GM19025 (cell line): ENCODE results near the gene SDR9C7.
"Not testable (repeated sequence)": the region's sequence is repeated elsewhere in the genome, so short reads cannot be mapped to it uniquely, and the experiment has no call there.

ENCODE experiments used
- ATAC-seq: cut with Tn5 transposase; IDR thresholded peaks from one replicate; pipeline ENCODE4 v1.9.1; 2021; ENCODE audit warnings: mild to moderate bottlenecking, low read depth, moderate library complexity; ENCODE audit not compliant: unreplicated experiment

Gene SDR9C7

GRCh38 chr12:56933826-56934625 is at the start of gene SDR9C7:
SDR9C7 (minus strand) TSS chr12:56934408; CDS start chr12:56934261, 147 bp downstream.
- no peak for ATAC-seq

GRCh38 chr12:56983386-56983785 is 49.2 kb upstream of the SDR9C7 start:
- ATAC-seq = no peak

GRCh38 chr12:56982578-56983236 is 48.5 kb upstream of the SDR9C7 start:
- ATAC-seq = not testable (repeated sequence)

- ATAC-seq = no peak
Measured at GRCh38 chr12:56980941-56981530, 46.8 kb upstream of the SDR9C7 start.

GRCh38 chr12:56980268-56980667 is 46.1 kb upstream of the SDR9C7 start:
- no peak for ATAC-seq

GRCh38 chr12:56979628-56980027 is 45.4 kb upstream of the SDR9C7 start:
- no peak for ATAC-seq

- no peak for ATAC-seq
Measured at GRCh38 chr12:56978397-56979138, 44.4 kb upstream of the SDR9C7 start.

- not testable (repeated sequence) for ATAC-seq
Measured at GRCh38 chr12:56977361-56977760, 43.2 kb upstream of the SDR9C7 start.

GRCh38 chr12:56974224-56974623 is 40.0 kb upstream of the SDR9C7 start:
- ATAC-seq = not testable (repeated sequence)

- not testable (repeated sequence) for ATAC-seq
Measured at GRCh38 chr12:56968910-56969309, 34.7 kb upstream of the SDR9C7 start.

GRCh38 chr12:56965997-56966642 is 31.9 kb upstream of the SDR9C7 start:
- not testable (repeated sequence) for ATAC-seq

- not testable (repeated sequence) for ATAC-seq
Measured at GRCh38 chr12:56965124-56965523, 30.9 kb upstream of the SDR9C7 start.

GRCh38 chr12:56963557-56963956 is 29.3 kb upstream of the SDR9C7 start:
- ATAC-seq = not testable (repeated sequence)

GRCh38 chr12:56962247-56962646 is 28.0 kb upstream of the SDR9C7 start:
- ATAC-seq = not testable (repeated sequence)

GRCh38 chr12:56958422-56958821 is 24.2 kb upstream of the SDR9C7 start:
- no peak for ATAC-seq

GRCh38 chr12:56957229-56958052 is 23.2 kb upstream of the SDR9C7 start, which contains the start of gene RDH16:
RDH16 (minus strand) TSS chr12:56957608; CDS start chr12:56957462, 146 bp downstream.
- no peak for ATAC-seq

- ATAC-seq = no peak
Measured at GRCh38 chr12:56955631-56956256, 21.5 kb upstream of the SDR9C7 start.

- no peak for ATAC-seq
Measured at GRCh38 chr12:56954958-56955355, 20.7 kb upstream of the SDR9C7 start.
